ENCODE data around the gene CRYBB3. TPM values are rescaled to one million over a fixed set of nuclear protein-coding genes. Genes with fewer than 3 reads are reported as not detected.

The CRYBB3 gene
- total RNA-seq, 4 donors from 2014 or later, result not detected

DNA sequence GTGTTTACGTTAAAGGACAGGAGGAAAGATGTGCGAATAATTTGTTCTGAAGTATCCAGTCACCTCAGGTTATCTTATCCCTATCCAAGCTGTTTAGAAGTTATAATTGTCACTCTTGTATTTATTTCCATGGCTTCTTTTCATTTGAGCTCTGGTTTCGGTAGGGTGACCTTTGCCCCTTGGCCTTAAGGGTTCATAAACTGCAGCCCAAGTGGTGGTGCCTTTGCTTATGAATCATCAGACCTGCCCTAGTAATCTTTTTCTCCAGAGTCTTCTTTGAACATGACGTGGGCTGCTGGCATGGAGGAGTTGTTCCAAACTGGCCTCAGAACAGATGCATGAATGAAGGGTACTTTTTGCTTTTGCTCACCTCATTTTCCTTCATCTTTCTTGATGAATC is 6.5 kb upstream of the CRYBB3 start:
- H3K4me1 ChIP-seq, result no peaks in the 10 kb centered on the region
- no peaks in the 10 kb centered on the region for H3K27me3 ChIP-seq
- H3K36me3 ChIP-seq, result no peaks in the 10 kb centered on the region
- H3K27ac ChIP-seq, result no peak overlapping the region
- H3K9me3 ChIP-seq, result no peaks in the 10 kb centered on the region
- no peak overlapping the region for H3K4me3 ChIP-seq
- no peak for DNase-seq
- no peak for TF ChIP-seq CTCF (IDR thresholded peaks at IDR 0.05)
- TF ChIP-seq POLR2A (IDR thresholded peaks at IDR 0.05), result no peak
- intact Hi-C loops (cut with DNase I; ENCODE audit: low total_unique reads), result no loop called here

DNA sequence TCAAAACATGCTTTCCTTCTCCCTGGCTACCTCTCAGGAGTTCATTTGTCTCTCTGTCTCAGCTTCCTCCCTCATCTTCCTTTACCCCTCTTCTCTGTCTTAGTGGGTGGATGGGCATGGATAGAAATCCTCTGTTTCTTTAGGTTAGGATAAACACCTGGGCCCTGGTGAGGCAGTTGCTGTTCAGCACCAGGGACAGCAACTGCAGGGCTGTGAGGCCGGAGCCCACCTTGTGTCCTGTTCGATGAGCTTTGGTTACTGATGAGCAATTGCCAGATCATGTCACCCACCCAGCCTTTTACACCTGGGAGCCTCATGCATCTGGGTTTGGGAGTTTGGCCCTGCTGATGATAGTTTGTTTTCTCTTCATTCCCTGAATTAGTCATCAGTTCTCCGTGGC is 6.1 kb upstream of the CRYBB3 start:
- H3K36me3 ChIP-seq, result no peaks in the 10 kb centered on the region
- H3K27me3 ChIP-seq, result no peaks in the 10 kb centered on the region
- TF ChIP-seq POLR2A (IDR thresholded peaks at IDR 0.05) (no peak), CTCF (IDR thresholded peaks at IDR 0.05) (no peak)
- no peak overlapping the region for H3K27ac ChIP-seq
- H3K4me3 ChIP-seq, result no peak overlapping the region
- intact Hi-C loops (cut with DNase I; ENCODE audit: low total_unique reads), result no loop called here
- no peak for DNase-seq
- H3K4me1 ChIP-seq, result no peaks in the 10 kb centered on the region
- H3K9me3 ChIP-seq, result no peaks in the 10 kb centered on the region

- Histone ChIP-seq H3K27me3 (no peaks in the 10 kb centered on the region), H3K4me1 (no peaks in the 10 kb centered on the region), H3K36me3 (no peaks in the 10 kb centered on the region), H3K4me3 (no peak overlapping the region), H3K9me3 (no peaks in the 10 kb centered on the region), H3K27ac (no peak overlapping the region)
- DNase-seq, result no peak
- TF ChIP-seq POLR2A (IDR thresholded peaks at IDR 0.05), result no peak
- no peak for TF ChIP-seq CTCF (IDR thresholded peaks at IDR 0.05)
- intact Hi-C loops (cut with DNase I; ENCODE audit: low total_unique reads), result no loop called here
These were observed 3.3 kb upstream of the CRYBB3 start for GRCh38 chr22:25196326-25196725.

DNA sequence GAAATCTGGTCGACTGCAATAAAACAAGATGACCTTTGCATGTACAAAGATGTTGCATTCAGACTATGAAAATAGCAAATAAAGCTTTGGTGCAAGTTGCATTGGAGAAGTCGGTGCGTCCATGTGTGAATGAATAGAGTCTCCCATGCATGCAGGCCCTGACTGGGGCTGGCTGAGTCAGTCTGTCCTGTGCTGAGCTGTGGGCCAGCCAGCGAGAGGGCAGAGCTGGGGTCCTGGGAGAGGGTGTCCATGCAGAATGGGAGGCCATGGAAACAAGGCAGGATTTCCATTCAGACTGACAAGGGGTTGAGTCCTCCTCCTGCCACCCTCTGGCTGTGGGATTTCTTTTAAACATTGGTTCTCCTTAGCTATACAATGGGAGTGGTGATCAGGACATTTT is 2.3 kb upstream of the CRYBB3 start:
- Histone ChIP-seq H3K27ac (no peak overlapping the region), H3K27me3 (no peaks in the 10 kb centered on the region), H3K36me3 (no peaks in the 10 kb centered on the region), H3K9me3 (no peaks in the 10 kb centered on the region), H3K4me3 (no peak overlapping the region), H3K4me1 (no peaks in the 10 kb centered on the region)
- no peak for DNase-seq
- TF ChIP-seq CTCF (IDR thresholded peaks at IDR 0.05) (no peak), POLR2A (IDR thresholded peaks at IDR 0.05) (no peak)
- intact Hi-C loops (cut with DNase I; ENCODE audit: low total_unique reads), result no loop called here

GRCh38 chr22:25200967-25201366 is 1.3 kb downstream of the CRYBB3 start:
- TF ChIP-seq CTCF (IDR thresholded peaks at IDR 0.05) (no peak), POLR2A (IDR thresholded peaks at IDR 0.05) (no peak)
- Histone ChIP-seq H3K4me3 (no peak overlapping the region), H3K4me1 (no peaks in the 10 kb centered on the region), H3K27me3 (no peaks in the 10 kb centered on the region), H3K27ac (no peak overlapping the region), H3K9me3 (no peaks in the 10 kb centered on the region), H3K36me3 (no peaks in the 10 kb centered on the region)
- intact Hi-C loops (cut with DNase I; ENCODE audit: low total_unique reads), result no loop called here
- DNase-seq, result no peak

All from uterus (tissue), 4 donors.